Activated CD4-positive, alpha-beta T cell treated with anti-CD3 and anti-CD28 coated beads, Interleukin-2, amount 50 U/mL, for 24 hours (primary cell): ENCODE data around the gene CHAF1A.

Experiments used
- DNase-seq, 2 donors: peaks; one replicate each; pipeline ENCODE4 v3.0.0-alpha.2; 2020; ENCODE audit warnings: low read depth in 1 of 2, low spot score in 1 of 2

CHAF1A gene

DNA sequence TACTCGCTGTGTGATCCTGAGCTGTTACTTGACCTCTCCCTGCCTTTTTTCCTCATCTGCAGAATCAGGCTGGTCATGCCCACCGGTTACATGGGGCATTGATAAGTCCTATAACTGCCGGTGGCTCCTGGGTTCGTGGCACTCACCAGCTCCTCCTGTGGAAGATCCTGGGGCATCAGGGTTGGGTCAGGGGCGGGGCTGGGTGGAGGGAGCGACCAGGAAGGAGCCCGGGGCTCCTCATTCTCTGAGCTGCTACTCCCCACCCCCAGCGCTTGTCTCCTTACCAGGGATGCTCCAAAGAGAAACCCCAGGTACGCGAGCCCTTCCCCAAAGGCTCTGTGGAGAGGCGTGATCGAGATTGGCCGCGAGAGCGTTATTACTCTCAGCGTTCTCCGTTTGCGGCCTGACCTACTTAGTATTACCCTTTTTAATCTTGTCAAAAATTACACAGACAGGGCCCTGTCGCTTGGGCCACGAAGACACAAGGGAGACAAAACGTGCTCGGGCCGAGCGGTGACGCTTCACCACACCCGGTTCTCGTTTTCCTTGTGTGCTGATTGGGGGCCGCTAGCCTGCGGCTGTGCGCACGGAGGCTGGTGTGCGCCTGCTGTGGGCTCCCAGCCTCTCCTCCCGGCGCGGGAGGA, 80.4 kb downstream of the CHAF1A start:
- no peak for DNase-seq

DNA sequence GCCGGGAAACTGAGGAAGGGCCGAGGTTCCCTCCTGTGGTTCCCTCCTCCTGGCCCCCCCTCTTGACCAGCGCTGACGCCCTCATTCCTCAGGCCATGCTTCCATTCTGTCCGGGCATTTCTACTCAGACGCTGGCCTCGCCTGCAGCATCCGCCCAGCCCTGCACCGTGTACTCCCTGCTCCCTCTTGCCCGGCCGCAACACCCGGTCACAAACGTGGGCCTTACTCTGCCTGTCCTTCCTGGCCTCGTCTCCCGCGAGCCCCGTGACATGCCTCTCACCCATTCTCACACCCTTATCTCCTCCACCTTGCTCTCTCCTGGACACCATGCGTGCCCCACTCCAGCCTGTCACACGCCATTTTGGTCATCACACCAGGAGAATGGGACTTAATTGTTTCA, 80.9 kb downstream of the CHAF1A start:
- DNase-seq = no peak

DNA sequence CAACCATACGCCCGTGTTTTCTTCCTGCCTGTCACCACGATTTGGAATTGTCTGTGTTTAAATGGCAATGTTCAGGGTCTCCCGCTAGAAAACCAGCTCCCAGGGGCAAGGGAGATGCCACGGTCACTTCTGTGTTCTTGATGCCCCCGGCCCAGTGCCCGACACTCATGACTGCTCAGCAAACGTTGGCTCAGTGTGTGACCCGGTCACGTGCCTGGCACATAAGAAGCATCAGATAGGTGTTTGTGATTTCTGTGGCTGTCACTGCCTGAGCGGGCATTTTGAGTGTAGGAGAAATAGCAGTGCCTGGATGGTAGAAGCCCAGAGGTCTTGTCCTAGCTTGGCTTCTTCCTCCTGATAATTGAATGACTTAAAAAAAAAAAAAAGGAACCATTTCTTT, 85.1 kb downstream of the CHAF1A start:
- no peak for DNase-seq

DNA sequence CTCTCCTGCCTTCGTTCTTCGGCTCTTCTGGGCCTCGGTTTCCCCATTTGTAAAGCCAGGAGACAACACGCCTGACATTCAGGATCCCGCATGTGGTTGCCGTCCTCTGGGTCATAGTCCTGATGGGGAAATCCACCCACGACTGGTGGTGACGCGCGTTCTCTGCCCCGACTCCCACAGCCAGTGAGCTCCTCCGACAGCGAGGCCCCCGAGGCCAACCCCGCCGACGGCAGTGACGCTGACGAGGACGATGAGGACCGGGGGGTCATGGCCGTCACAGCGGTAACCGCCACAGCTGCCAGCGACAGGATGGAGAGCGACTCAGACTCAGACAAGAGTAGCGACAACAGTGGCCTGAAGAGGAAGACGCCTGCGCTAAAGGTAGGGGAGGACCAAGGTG, 86.1 kb downstream of the CHAF1A start:
- no peak for DNase-seq

DNA sequence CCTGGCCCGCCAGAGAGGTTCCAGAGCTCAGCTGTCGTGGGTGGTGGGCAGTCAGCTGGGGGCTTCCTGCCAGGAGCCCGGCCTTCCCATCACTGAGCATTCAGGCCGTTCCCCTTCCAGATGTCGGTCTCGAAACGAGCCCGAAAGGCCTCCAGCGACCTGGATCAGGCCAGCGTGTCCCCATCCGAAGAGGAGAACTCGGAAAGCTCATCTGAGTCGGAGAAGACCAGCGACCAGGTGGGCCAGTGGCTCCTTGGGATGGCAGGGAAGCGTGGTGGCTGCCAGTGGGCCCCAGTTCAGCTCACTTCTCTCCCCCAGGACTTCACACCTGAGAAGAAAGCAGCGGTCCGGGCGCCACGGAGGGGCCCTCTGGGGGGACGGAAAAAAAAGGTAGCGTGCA, 89.0 kb downstream of the CHAF1A start:
- no peak for DNase-seq

DNA sequence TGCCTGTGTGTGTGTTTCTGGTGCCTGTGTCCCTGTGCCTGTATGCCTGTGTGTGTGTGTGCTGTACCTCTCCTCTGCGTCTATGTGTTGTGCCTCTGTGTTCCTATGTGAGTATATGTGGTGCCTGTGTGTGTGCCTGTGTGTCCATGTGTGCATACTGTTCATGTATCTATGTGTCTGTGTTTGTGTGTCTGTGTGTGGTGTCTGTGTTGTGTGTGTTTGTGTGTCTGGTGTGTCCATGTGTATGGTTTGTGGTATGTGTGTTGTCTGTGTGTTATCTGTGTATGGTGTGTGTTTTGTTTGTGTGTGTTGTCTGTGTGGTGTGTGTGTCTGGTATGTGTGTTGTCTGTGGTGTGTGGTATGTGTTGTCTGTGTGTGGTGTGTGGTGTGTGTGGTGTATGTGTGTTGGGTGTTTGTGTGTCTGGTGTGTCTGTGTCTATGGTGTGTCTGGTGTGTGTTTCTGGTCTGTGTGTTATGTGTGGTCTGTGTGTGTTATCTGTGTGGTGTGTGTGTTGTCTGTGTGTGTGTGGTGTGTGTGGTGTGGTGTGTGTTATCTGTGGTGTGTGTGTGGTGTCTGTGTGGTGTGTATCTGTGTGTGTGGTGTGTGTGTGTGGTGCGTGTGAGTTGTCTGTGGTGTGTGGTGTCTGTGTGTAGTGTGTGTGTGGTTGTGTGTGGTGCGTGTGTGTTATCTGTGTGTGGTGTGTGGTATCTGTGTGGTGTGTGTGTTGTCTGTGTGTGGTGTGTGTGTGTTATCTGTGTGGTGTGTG, 90.1 kb downstream of the CHAF1A start:
- no peak for DNase-seq
